CD4-positive, alpha-beta T cell treated with Interleukin-2 at 100 ng/mL for 4 hours (primary cell): ENCODE data around the gene PIRT.

ENCODE experiments used
- DNase-seq: peaks from one replicate; pipeline ENCODE4 v3.0.0-alpha.2; 2020; ENCODE audit warnings: low spot score

PIRT gene

DNA sequence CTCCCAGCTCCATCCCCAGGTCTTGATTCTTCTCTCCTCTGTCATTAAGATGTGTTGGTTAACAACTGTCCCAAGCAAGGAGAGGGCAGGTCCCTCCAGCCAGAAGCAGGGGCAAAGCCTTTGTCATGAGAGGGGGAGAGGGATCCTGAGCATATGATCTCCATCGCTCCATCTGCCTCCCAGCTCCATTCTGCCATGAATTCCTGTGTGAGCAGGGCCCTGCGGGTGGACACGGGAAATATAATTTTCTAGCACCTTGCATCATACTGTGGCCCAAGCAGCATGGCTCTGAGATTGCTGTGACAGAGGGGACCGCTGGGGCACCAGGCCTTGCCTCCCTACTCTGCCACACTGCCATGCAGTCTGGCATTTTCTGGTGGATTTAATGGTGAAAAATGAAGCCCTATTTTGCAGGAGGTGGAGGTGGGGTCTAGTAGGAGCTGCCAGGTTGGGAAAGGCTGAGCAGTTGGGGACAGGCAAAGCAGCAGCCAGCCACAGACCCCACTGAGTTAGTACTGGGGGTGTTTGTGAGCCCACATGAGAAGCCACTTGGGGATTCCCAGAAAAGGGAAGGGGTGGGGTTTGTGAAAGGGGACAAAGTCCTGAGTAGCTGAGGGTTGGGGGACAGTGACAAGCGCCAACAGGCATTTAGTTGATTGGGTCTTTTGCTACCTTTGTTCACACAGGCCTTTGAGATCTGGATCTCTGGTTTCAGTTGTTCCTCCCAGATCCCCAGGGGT lies 50.4 kb downstream of the PIRT start:
- no peak for DNase-seq

DNA sequence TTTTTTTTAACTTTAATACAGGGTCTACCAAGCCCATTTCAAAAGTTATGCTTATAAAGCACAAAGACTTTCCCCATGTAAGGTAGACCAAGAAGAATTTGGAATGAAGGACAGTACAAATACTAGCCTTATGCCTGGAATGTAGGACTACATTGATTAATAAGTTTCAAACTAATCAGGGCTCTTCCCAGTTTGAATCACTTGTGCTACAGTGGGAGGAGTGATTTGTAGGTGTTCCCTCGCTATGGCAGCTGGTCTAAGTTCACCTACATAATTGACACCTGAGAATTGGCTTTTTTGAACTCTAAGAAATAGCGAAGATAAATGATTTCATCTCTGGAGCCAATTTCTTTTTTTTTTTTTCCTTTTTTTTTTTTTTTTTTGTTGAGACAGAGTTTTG lies 52.6 kb downstream of the PIRT start:
- no peak for DNase-seq

DNA sequence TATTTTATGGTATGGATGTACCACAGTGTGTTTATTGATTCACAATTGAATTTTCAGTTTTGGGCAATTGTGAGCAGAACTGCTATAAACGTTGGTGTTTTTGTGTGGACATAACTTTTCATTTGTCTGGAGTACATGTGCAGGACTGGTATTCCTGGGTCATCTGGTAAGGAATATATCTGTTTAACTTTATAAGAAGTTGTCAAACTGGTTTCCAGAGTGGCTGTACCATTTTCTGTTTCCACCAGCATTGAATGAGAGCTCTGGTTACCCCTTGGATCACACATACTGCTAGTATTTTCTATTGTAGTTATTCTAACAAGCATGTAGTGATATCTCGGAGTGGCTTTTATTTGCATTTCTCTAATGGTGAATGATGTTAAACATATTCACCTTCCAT lies 58.3 kb downstream of the PIRT start:
- DNase-seq = no peak

DNA sequence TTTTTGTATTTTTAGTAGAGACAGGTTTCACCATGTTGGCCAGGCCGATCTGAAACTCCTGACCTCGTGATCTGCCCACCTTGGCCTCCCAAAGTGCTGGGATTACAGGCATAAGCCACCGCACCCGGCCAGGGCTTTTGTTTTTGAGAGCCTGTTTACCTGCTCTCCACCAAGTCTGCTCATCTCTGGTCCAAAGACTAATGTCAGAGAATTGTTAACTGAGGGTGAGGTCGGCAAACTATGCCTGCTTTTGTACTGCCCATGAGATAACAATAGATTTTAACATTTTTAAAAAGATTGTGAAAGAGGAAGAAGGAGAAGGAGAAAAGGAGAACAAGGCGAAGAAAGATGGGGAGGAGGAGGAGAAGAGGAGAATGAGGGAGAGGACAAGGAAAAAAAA lies 60.0 kb downstream of the PIRT start:
- no peak for DNase-seq

DNA sequence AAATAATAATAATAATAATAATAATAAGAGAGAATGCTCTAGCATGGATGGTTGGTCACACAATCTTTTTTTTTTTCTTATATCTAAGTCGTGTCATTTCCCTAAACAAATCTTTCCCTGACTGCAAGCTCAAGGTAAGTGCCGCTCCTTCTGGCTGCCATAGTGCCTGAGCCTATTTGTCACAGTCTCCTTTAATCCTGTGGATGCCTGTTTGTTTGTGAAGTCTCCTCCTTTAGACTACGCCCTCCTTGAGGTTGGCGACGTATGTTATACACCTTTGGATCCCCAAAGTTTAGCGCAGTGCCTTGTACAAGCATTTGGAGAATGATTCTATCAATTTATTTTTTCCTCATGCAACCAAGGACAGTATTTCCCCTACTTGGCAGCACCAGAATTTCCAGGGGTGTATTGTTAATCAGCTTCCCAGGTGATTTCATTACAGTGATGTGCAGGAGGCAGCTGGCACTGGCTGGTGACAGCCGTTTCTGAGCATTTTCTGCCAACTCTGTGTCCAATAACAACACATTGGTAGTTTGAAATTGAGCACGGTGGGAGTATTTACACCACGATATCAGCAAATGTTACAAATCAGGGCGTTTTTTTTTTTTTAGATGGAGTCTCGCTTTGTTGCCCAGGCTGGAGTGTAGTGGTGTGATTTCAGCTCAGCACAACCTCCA lies 60.6 kb downstream of the PIRT start:
- DNase-seq = no peak

DNA sequence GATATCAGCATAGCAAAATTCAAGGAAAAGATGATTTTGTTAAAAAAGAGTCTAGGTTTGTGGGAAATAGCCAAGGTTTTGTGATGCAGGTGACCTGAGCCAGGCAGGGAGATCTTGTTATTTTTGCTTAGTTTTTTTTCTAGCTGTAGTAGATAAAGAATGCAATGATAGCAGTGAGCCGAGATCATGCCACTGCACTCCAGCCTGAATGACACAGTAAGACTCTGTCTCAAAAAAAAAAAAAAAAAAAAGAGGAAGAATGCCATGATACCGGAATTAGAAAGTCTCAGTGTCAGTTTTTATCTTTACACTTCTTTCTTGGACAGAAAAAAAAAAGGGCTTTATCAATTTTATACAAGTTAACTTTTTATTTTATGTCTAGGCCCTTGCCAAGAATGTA lies 61.5 kb downstream of the PIRT start:
- no peak for DNase-seq

DNA sequence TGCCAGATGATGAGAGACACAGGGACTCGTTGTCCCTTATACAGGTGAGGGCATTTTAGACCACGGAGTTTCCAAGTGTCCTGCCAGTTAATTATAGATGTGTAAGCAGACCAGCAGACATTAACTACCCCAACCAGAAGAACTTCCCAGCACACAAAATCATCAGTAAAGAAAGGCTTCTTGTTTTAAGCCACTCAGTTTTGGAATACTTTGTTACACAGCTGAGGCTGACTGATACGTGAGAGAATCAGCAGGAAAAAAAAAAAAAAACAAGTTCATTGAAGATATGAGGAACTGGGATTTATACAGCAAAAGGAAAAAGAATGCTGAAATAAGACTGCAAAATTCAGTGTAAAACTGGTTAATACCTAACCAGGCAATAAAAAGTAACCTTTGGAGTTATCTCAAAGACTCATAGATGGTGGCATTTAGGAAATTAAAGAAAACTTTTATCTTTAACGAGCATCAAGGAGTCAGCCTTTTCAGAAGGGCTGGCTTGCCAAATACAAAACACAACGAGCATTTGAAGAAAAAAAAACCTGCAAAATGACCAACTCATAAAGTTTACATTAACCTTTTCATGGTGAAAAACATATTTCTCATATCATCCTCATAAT lies 62.0 kb downstream of the PIRT start:
- DNase-seq = no peak

DNA sequence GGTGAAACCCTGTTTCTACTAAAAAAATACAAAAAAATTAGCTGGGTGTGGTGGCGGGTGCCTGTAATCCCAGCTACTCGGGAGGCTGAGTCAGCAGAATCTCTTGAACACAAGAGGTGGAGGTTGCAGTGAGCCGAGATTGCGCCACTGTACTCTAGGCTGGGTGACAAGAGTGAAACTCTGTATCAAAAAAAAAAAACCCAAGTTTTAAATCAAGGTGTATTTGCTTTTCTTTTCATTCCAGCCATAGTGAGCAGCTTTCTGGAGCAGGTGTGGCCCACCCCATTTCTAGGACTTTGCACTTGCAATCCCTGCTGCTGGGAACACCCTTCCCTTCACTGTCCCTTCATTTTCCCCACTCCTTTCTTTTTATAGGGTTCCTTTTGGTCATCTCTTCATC lies 62.8 kb downstream of the PIRT start:
- no peak for DNase-seq

DNA sequence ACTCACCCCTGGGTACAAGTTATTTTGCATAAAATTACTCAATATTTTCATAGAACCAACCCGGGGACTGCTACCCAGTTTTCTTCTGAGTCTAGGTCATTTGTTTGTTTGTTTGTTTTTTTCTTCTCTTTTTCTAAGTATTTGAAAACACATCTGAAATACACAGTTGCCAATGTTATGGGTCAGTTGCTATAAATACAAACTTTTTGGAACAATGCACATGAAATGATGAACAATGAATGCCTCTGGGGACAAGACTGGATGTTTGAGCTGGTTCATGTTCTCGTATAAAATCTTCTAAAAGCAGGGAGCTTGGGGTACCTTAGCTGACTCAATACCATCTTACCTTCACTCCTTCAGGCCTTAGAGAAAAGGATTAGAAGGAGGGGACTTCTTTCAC lies 64.5 kb downstream of the PIRT start:
- DNase-seq = no peak
